ENCODE data around the gene MPL.
A peak's percentile ranks its signal among the peaks of the same experiment; 100 is the strongest.

MPL gene

GRCh38 chr1:43327549-43328292 lies 9.9 kb upstream of the MPL start:
- DNase-seq = no peak

- DNase-seq = peak; percentile 97
Observed at GRCh38 chr1:43329995-43330751, 7.4 kb upstream of the MPL start.

GRCh38 chr1:43331688-43332087 lies 5.9 kb upstream of the MPL start:
- no peak for DNase-seq

- DNase-seq = no peak
Observed at GRCh38 chr1:43334453-43335205, 3.0 kb upstream of the MPL start.

GRCh38 chr1:43338001-43338400 lies 383 bp downstream of the MPL start:
- DNase-seq = no peak

GRCh38 chr1:43339584-43340232 lies 2.1 kb downstream of the MPL start:
- DNase-seq = no peak

GRCh38 chr1:43340559-43340958 lies 2.9 kb downstream of the MPL start:
- DNase-seq = no peak

- no peak for DNase-seq
Observed at GRCh38 chr1:43344267-43344850, 6.7 kb downstream of the MPL start.

GRCh38 chr1:43345120-43345519 lies 7.5 kb downstream of the MPL start:
- no peak for DNase-seq

GRCh38 chr1:43346636-43347035 lies 9.0 kb downstream of the MPL start:
- DNase-seq = no peak

GRCh38 chr1:43348343-43348808 lies 10.8 kb downstream of the MPL start:
- DNase-seq = no peak

- peak; percentile 74 for DNase-seq
Observed at GRCh38 chr1:43348809-43349593, 11.4 kb downstream of the MPL start.

GRCh38 chr1:43349594-43350306 lies 12.1 kb downstream of the MPL start:
- DNase-seq = no peak

GRCh38 chr1:43350976-43351375 lies 13.4 kb downstream of the MPL start:
- no peak for DNase-seq

GRCh38 chr1:43351421-43352350 lies 14.1 kb downstream of the MPL start:
- no peak for DNase-seq

GRCh38 chr1:43352351-43352705 lies 14.7 kb downstream of the MPL start:
- DNase-seq = no peak

- DNase-seq = no peak
Observed at GRCh38 chr1:43352881-43353280, 15.3 kb downstream of the MPL start.

- DNase-seq = no peak
Observed at GRCh38 chr1:43354471-43354870, 16.9 kb downstream of the MPL start.

- no peak for DNase-seq
Observed at GRCh38 chr1:43354936-43355335, 17.3 kb downstream of the MPL start.

GRCh38 chr1:43357251-43357650 lies 19.6 kb downstream of the MPL start:
- no peak for DNase-seq
